Thoracic aorta (tissue), 2 donors: Measurements from ENCODE around the gene KY. TPM values are rescaled to one million over a fixed set of nuclear protein-coding genes. Genes with fewer than 3 reads are reported as not detected.

ENCODE experiments used
- ATAC-seq: fragments of 150-250 bp; one replicate; pipeline ENCODE4 v1.8.0; 2017; ENCODE audit warnings: low read depth; ENCODE audit not compliant: insufficient number of reproducible peaks, low FRiP score
- DNase-seq: peaks from one replicate; pipeline ENCODE4 v3.0.0-alpha.2; 2020; ENCODE audit warnings: low spot score
- H3K27ac ChIP-seq, 2 donors: fragments of 200-600 bp; sonication (generic); 1 replicate in 1 of 2; 2 replicates in 1 of 2; pipeline ENCODE4 v1.5.1; 2016; ENCODE audit warnings: mild to moderate bottlenecking in 2 of 2, moderate library complexity in 2 of 2
- H3K27me3 ChIP-seq: fragments of 200-600 bp; sonication (generic); replicated peaks from 2 replicates; pipeline ENCODE4 v1.6.0; 2016; ENCODE audit warnings: mild to moderate bottlenecking; ENCODE audit not compliant: insufficient read depth
- H3K36me3 ChIP-seq: fragments of 200-600 bp; sonication (generic); one replicate; pipeline ENCODE4 v1.5.1; 2016
- H3K4me1 ChIP-seq, 2 donors: fragments of 200-600 bp; sonication (generic); 1 replicate in 1 of 2; 2 replicates in 1 of 2; pipeline versions ENCODE4 v1.5.1 to v1.6.0; 2016; ENCODE audit warnings: low read depth in 2 of 2, mild to moderate bottlenecking in 1 of 2; ENCODE audit not compliant: control insufficient read depth in 1 of 2
- H3K4me3 ChIP-seq: fragments of 200-600 bp; sonication (generic); 2 replicates; pipeline ENCODE4 v1.5.1; 2016; ENCODE audit warnings: mild to moderate bottlenecking
- H3K9me3 ChIP-seq: fragments of 200-600 bp; sonication (generic); 2 replicates; pipeline ENCODE4 v1.5.1; 2016
- CTCF ChIP-seq: fragments of 200-600 bp; sonication (generic); IDR thresholded peaks from one replicate; pipeline ENCODE4 v1.5.1; 2019; ENCODE audit warnings: antibody characterized with exemption
- total RNA-seq, 2 donors: library from RNA; depleted of rRNA; stranded (reverse); fragments of >200 nt; gene quantifications; one replicate each; pipeline versions ENCODE4 v1.1.0 to v1.2.3, GENCODE V29; 2016

The KY gene
- total RNA-seq, 2 donors from 2014 or later: 1.3 to 2.6 TPM

- no peaks in the 10 kb centered on the region for H3K9me3 ChIP-seq
- H3K27ac ChIP-seq: no peak overlapping the region
- ATAC-seq (no peak), DNase-seq (no peak)
- peaks cover 7% of the 10 kb centered on the region for H3K36me3 ChIP-seq
- H3K27me3 ChIP-seq: no peaks in the 10 kb centered on the region
- no peak for TF ChIP-seq CTCF
- H3K4me3 ChIP-seq: no peak overlapping the region
- H3K4me1 ChIP-seq: no peaks in the 10 kb centered on the region
Observed at GRCh38 chr3:134562055-134562454, 88.8 kb downstream of the KY start.

DNA sequence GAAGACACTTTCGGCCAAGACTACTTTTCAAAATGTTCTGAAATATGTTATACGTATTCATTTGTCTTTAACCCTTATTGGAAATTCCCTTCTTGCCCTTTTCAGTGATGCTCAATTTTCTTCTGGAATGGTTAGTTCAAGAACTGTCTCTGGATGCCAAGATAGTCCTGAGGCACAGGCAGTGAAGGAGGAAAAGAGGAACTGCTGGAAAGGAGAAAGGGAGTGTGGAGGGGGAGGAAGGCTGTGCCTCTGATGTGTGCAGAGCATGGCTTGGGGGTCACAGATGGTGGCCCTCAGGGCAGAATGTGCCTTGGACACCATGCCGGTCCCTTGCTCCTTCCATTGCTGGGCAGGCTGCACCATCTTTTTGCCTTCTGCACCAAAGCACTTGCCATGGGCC lies 91.2 kb downstream of the KY start:
- Histone ChIP-seq H3K36me3 (peaks cover 7% of the 10 kb centered on the region), H3K27me3 (no peaks in the 10 kb centered on the region)

More for the DNA sequence above, 91.2 kb downstream of the KY start:
- Histone ChIP-seq H3K27ac (no peak overlapping the region), H3K9me3 (no peaks in the 10 kb centered on the region), H3K4me1 (no peaks in the 10 kb centered on the region), H3K4me3 (no peak overlapping the region)
- ATAC-seq (no peak), DNase-seq (no peak)
- no peak for TF ChIP-seq CTCF

Other genes starting within 250 kb of the KY start
- 10 to 100 TPM; 52.2 to 66.2 TPM for gene ANAPC13, start 165.0 kb downstream of the KY start, total RNA-seq
- 10 to 100 TPM; 20.4 to 28.3 TPM for gene CEP63, start 165.0 kb downstream of the KY start, total RNA-seq
- gene EPHB1, start 144.2 kb upstream of the KY start, total RNA-seq: under 1 TPM; 0.68 to 0.71 TPM